KMS-11 (cell line): ENCODE measurements around the gene DAB2IP.

Experiments used
- H2AFZ ChIP-seq: fragments of 200-600 bp; sonication (generic); 2 replicates; pipeline ENCODE4 v1.6.1; 2016; ENCODE audit warnings: antibody characterized with exemption, mixed run types, low read depth
- H3K27ac ChIP-seq: fragments of 200-600 bp; sonication (generic); 2 replicates; pipeline ENCODE4 v1.6.1; 2016; ENCODE audit warnings: mild to moderate bottlenecking, mixed run types
- H3K27me3 ChIP-seq: fragments of 200-600 bp; sonication (generic); 2 replicates; pipeline ENCODE4 v1.6.1; 2017; ENCODE audit warnings: mild to moderate bottlenecking, low read depth, mixed run types, moderate library complexity; ENCODE audit not compliant: insufficient read depth
- H3K36me3 ChIP-seq: fragments of 200-600 bp; sonication (generic); 2 replicates; pipeline ENCODE4 v1.6.1; 2017; ENCODE audit warnings: mild to moderate bottlenecking, mixed run types; ENCODE audit not compliant: insufficient read depth
- H3K4me1 ChIP-seq: fragments of 200-600 bp; sonication (generic); 2 replicates; pipeline ENCODE4 v1.6.1; 2016; ENCODE audit warnings: mild to moderate bottlenecking, low read depth, mixed run types; ENCODE audit not compliant: poor library complexity, severe bottlenecking
- H3K4me2 ChIP-seq: fragments of 200-600 bp; sonication (generic); 2 replicates; pipeline ENCODE4 v1.7.0; 2016; ENCODE audit warnings: mild to moderate bottlenecking, mixed run types
- H3K4me3 ChIP-seq: fragments of 200-600 bp; sonication (generic); IDR thresholded peaks from 2 replicates; pipeline ENCODE4 v1.6.1; 2017; ENCODE audit warnings: low read depth, low read length, mixed read lengths; ENCODE audit not compliant: insufficient read depth
- H3K79me2 ChIP-seq: fragments of 200-600 bp; sonication (generic); 2 replicates; pipeline ENCODE4 v1.6.1; 2016; ENCODE audit warnings: low read depth, mixed run types; ENCODE audit not compliant: insufficient read depth
- H3K9ac ChIP-seq: fragments of 200-600 bp; sonication (generic); 2 replicates; pipeline ENCODE4 v1.6.1; 2016; ENCODE audit warnings: mild to moderate bottlenecking, mixed run types
- H4K20me1 ChIP-seq: fragments of 200-600 bp; sonication (generic); 2 replicates; pipeline ENCODE4 v1.6.1; 2016; ENCODE audit warnings: mild to moderate bottlenecking, mixed run types; ENCODE audit not compliant: insufficient read depth
- CTCF ChIP-seq: fragments of 200-600 bp; sonication (generic); conservative IDR thresholded peaks from 2 replicates; pipeline ENCODE4 v1.6.1; 2017; ENCODE audit warnings: low read depth, mild to moderate bottlenecking, antibody characterized with exemption, low read length, moderate library complexity, mixed read lengths

Gene DAB2IP

GRCh38 chr9:121771418-121771817, 120.0 kb downstream of the DAB2IP start:
- Histone ChIP-seq H3K4me3 (no peak overlapping the region), H3K4me1 (no peaks in the 10 kb centered on the region), H4K20me1 (no peaks in the 10 kb centered on the region), H2AFZ (no peak overlapping the region), H3K27me3 (no peaks in the 10 kb centered on the region), H3K27ac (no peak overlapping the region), H3K4me2 (no peak overlapping the region), H3K36me3 (no peaks in the 10 kb centered on the region), H3K9ac (no peak overlapping the region), H3K79me2 (no peaks in the 10 kb centered on the region)
- TF ChIP-seq CTCF, result no peak

- Histone ChIP-seq H3K79me2 (no peaks in the 10 kb centered on the region), H3K4me1 (no peaks in the 10 kb centered on the region), H2AFZ (no peak overlapping the region), H4K20me1 (no peaks in the 10 kb centered on the region), H3K36me3 (no peaks in the 10 kb centered on the region), H3K27ac (no peak overlapping the region), H3K4me2 (no peak overlapping the region), H3K9ac (no peak overlapping the region), H3K4me3 (no peak overlapping the region), H3K27me3 (no peaks in the 10 kb centered on the region)
- TF ChIP-seq CTCF, result no peak
Measured at GRCh38 chr9:121771851-121772599, 120.6 kb downstream of the DAB2IP start.

- Histone ChIP-seq H3K4me2 (no peak overlapping the region), H4K20me1 (no peaks in the 10 kb centered on the region), H3K9ac (no peak overlapping the region), H3K27me3 (no peaks in the 10 kb centered on the region), H3K27ac (no peak overlapping the region), H3K79me2 (no peaks in the 10 kb centered on the region), H3K36me3 (no peaks in the 10 kb centered on the region), H3K4me3 (no peak overlapping the region), H3K4me1 (no peaks in the 10 kb centered on the region), H2AFZ (no peak overlapping the region)
- no peak for TF ChIP-seq CTCF
Measured at GRCh38 chr9:121772600-121773285, 121.3 kb downstream of the DAB2IP start.

GRCh38 chr9:121773286-121773953, 122.0 kb downstream of the DAB2IP start:
- Histone ChIP-seq H3K79me2 (no peaks in the 10 kb centered on the region), H3K4me1 (no peaks in the 10 kb centered on the region), H3K4me2 (no peak overlapping the region), H3K9ac (no peak overlapping the region), H3K36me3 (no peaks in the 10 kb centered on the region), H3K27ac (no peak overlapping the region), H2AFZ (no peak overlapping the region), H4K20me1 (no peaks in the 10 kb centered on the region), H3K27me3 (no peaks in the 10 kb centered on the region), H3K4me3 (no peak overlapping the region)
- no peak for TF ChIP-seq CTCF
